Measurements from ENCODE around the gene WDR36.

WDR36 gene

GRCh38 chr5:111117136-111117535 is 25.0 kb downstream of the WDR36 start:
- DNase-seq (ENCODE audit: low read depth) = no peak
- no peak for TF ChIP-seq CTCF (IDR thresholded peaks at IDR 0.05; ENCODE audit: insufficient read depth, low read depth, low read length, missing control alignments)
- H3K4me3 ChIP-seq (ENCODE audit: low read length) = no peak overlapping the region

GRCh38 chr5:111119221-111119620 is 27.1 kb downstream of the WDR36 start:
- H3K4me3 ChIP-seq (ENCODE audit: low read length) = no peak overlapping the region
- no peak for DNase-seq (ENCODE audit: low read depth)
- TF ChIP-seq CTCF (IDR thresholded peaks at IDR 0.05; ENCODE audit: insufficient read depth, low read depth, low read length, missing control alignments) = no peak

- no peak for TF ChIP-seq CTCF (IDR thresholded peaks at IDR 0.05; ENCODE audit: insufficient read depth, low read depth, low read length, missing control alignments)
- no peak overlapping the region for H3K4me3 ChIP-seq (ENCODE audit: low read length)
- DNase-seq (ENCODE audit: low read depth) = no peak
These were observed 27.7 kb downstream of the WDR36 start for GRCh38 chr5:111119856-111120255.

- DNase-seq (ENCODE audit: low read depth) = no peak
- no peak overlapping the region for H3K4me3 ChIP-seq (ENCODE audit: low read length)
These were observed 28.8 kb downstream of the WDR36 start for GRCh38 chr5:111120911-111121310.

GRCh38 chr5:111121926-111122325 is 29.8 kb downstream of the WDR36 start:
- no peak overlapping the region for H3K4me3 ChIP-seq (ENCODE audit: low read length)
- DNase-seq (ENCODE audit: low read depth) = no peak
- no peak for TF ChIP-seq CTCF (IDR thresholded peaks at IDR 0.05; ENCODE audit: insufficient read depth, low read depth, low read length, missing control alignments)

More at GRCh38 chr5:111120911-111121310, 28.8 kb downstream of the WDR36 start:
- TF ChIP-seq CTCF (IDR thresholded peaks at IDR 0.05; ENCODE audit: insufficient read depth, low read depth, low read length, missing control alignments) = no peak

GRCh38 chr5:111122398-111122797 is 30.2 kb downstream of the WDR36 start:
- no peak overlapping the region for H3K4me3 ChIP-seq (ENCODE audit: low read length)
- DNase-seq (ENCODE audit: low read depth) = no peak
- no peak for TF ChIP-seq CTCF (IDR thresholded peaks at IDR 0.05; ENCODE audit: insufficient read depth, low read depth, low read length, missing control alignments)

- no peak overlapping the region for H3K4me3 ChIP-seq (ENCODE audit: low read length)
- DNase-seq (ENCODE audit: low read depth) = peak; percentile 26
- no peak for TF ChIP-seq CTCF (IDR thresholded peaks at IDR 0.05; ENCODE audit: insufficient read depth, low read depth, low read length, missing control alignments)
These were observed 32.6 kb downstream of the WDR36 start for GRCh38 chr5:111124793-111125192.
